NCI-H748 (cell line): ENCODE data around the gene MT1M.

Experiments used
- DNase-seq: peaks from one replicate; lab custom pipeline; 2025; ENCODE audit not compliant: unreplicated experiment; lab: John Stamatoyannopoulos, UW

Gene MT1M

GRCh38 chr16:56625943-56626654 lies 6.4 kb upstream of the MT1M start:
- DNase-seq: no peak

GRCh38 chr16:56626685-56627084 lies 5.8 kb upstream of the MT1M start:
- no peak for DNase-seq

GRCh38 chr16:56628486-56629350 lies 3.7 kb upstream of the MT1M start:
- no peak for DNase-seq

GRCh38 chr16:56629531-56629930 lies 2.9 kb upstream of the MT1M start:
- no peak for DNase-seq

GRCh38 chr16:56630134-56630533 lies 2.3 kb upstream of the MT1M start:
- DNase-seq: no peak

GRCh38 chr16:56631197-56631596 lies 1.3 kb upstream of the MT1M start:
- DNase-seq: no peak

- DNase-seq: no peak
Measured at GRCh38 chr16:56631832-56632155, 665 bp upstream of the MT1M start.

- no peak for DNase-seq
Measured at GRCh38 chr16:56632848-56633365, 448 bp downstream of the MT1M start.

GRCh38 chr16:56633535-56633934 lies 1.1 kb downstream of the MT1M start:
- DNase-seq: no peak

GRCh38 chr16:56634715-56635440 lies 2.4 kb downstream of the MT1M start:
- no peak for DNase-seq

GRCh38 chr16:56635441-56635967 lies 3.0 kb downstream of the MT1M start:
- no peak for DNase-seq

GRCh38 chr16:56636616-56637413 lies 4.4 kb downstream of the MT1M start:
- no peak for DNase-seq

GRCh38 chr16:56637814-56638750 lies 5.6 kb downstream of the MT1M start, which contains the start of gene MT1A:
MT1A (plus strand) TSS chr16:56638666; CDS start chr16:56638739, 73 bp downstream.
- peak; percentile 42 for DNase-seq

- no peak for DNase-seq
Measured at GRCh38 chr16:56639045-56639444, 6.6 kb downstream of the MT1M start.

- no peak for DNase-seq
Measured at GRCh38 chr16:56640076-56640475, 7.6 kb downstream of the MT1M start.

- DNase-seq: no peak
Measured at GRCh38 chr16:56641166-56641565, 8.7 kb downstream of the MT1M start.

- DNase-seq: no peak
Measured at GRCh38 chr16:56643080-56643778, 10.8 kb downstream of the MT1M start.

- no peak for DNase-seq
Measured at GRCh38 chr16:56643833-56644232, 11.4 kb downstream of the MT1M start.

- DNase-seq: no peak
Measured at GRCh38 chr16:56645311-56645710, 12.9 kb downstream of the MT1M start.
